Measurements from ENCODE around the gene SPOCK3.

The SPOCK3 gene

DNA sequence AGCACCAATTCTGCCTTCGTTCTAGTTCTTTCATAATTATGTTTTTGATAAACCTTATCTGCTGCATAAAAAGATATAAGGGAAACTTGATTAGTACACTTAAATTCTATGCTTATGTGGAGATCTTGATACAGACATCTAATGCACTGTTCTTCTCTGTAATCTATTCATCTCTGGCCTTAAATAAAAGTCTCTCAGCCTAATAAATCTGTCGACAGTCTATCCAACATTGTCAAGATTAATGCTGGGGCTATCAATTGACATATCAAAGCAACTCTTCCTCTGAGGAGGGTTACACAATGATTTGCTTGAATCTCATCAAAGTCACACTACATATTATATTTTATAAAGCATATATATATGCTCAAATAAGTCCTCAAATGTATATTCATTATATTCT, 545.5 kb downstream of the SPOCK3 start:
- DNase-seq (ENCODE audit: low read depth), result no peak
- TF ChIP-seq, protein P1, sequence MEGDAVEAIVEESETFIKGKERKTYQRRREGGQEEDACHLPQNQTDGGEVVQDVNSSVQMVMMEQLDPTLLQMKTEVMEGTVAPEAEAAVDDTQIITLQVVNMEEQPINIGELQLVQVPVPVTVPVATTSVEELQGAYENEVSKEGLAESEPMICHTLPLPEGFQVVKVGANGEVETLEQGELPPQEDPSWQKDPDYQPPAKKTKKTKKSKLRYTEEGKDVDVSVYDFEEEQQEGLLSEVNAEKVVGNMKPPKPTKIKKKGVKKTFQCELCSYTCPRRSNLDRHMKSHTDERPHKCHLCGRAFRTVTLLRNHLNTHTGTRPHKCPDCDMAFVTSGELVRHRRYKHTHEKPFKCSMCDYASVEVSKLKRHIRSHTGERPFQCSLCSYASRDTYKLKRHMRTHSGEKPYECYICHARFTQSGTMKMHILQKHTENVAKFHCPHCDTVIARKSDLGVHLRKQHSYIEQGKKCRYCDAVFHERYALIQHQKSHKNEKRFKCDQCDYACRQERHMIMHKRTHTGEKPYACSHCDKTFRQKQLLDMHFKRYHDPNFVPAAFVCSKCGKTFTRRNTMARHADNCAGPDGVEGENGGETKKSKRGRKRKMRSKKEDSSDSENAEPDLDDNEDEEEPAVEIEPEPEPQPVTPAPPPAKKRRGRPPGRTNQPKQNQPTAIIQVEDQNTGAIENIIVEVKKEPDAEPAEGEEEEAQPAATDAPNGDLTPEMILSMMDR (IDR thresholded peaks at IDR 0.05; ENCODE audit: low read length, missing control alignments), result no peak
- H3K4me3 ChIP-seq (replicated peaks; ENCODE audit: low read depth, low read length), result no peak overlapping the region

DNA sequence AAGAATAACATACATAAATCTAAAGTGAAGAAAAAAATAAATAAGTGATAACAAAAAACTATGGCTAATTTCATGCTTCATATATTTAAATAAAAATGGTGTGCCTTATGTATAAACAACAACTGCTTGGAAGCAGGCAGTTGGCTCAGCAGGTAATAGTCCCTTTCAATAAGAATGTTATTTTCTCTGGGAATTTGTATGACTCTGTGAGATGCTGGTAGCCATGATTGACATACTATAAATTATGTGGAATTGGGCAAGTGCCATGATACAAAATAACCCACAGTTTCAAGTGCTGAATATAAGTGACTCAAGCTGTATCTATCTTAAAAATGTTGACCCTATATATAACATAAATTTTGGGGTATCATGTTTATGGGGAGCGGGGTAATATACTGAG, 546.5 kb downstream of the SPOCK3 start:
- no peak overlapping the region for H3K4me3 ChIP-seq (replicated peaks; ENCODE audit: low read depth, low read length)
- no peak for DNase-seq (ENCODE audit: low read depth)
- TF ChIP-seq, protein P1 (IDR thresholded peaks at IDR 0.05; ENCODE audit: low read length, missing control alignments), result no peak
